ENCODE measurements around the gene SCTR.

DNA sequence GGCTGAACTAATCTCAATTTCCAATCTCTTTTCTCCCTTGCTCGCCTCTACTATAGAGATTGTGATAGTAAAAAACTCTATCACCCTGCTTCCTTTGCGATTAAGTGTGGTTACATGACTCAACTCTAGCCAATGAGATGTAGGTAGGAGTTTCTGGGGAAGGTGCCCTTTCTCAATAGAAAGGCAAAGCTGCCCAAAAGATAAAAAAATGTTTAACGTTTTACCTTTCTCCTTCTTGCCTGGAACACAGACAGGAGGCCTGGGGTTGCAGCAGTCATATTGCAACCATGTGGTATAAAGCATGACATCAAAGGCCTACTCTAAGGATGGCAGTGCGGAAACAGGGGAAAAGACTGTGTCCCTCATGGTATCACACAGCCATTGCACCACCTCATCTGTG is 61.1 kb downstream of the SCTR start:
- TF ChIP-seq TEAD4 (IDR thresholded peaks at IDR 0.05; ENCODE audit: low read depth, low read length) (no peak), POLR2A (IDR thresholded peaks at IDR 0.05; ENCODE audit: control extremely low read depth in 1 of 2, low read depth in 2 of 2, low read length in 2 of 2) (no peak), SIN3A (conservative IDR thresholded peaks at IDR 0.05 in 1 of 2, IDR thresholded peaks at IDR 0.05 in 1 of 2; ENCODE audit: low read depth in 1 of 2, low read length in 2 of 2) (no peak), FOSL1 (IDR thresholded peaks at IDR 0.05; ENCODE audit: insufficient read depth, low read depth, low read length) (no peak), SP1 (IDR thresholded peaks at IDR 0.05; ENCODE audit: low read depth, low read length) (no peak)
- TF ChIP-seq, protein P1, sequence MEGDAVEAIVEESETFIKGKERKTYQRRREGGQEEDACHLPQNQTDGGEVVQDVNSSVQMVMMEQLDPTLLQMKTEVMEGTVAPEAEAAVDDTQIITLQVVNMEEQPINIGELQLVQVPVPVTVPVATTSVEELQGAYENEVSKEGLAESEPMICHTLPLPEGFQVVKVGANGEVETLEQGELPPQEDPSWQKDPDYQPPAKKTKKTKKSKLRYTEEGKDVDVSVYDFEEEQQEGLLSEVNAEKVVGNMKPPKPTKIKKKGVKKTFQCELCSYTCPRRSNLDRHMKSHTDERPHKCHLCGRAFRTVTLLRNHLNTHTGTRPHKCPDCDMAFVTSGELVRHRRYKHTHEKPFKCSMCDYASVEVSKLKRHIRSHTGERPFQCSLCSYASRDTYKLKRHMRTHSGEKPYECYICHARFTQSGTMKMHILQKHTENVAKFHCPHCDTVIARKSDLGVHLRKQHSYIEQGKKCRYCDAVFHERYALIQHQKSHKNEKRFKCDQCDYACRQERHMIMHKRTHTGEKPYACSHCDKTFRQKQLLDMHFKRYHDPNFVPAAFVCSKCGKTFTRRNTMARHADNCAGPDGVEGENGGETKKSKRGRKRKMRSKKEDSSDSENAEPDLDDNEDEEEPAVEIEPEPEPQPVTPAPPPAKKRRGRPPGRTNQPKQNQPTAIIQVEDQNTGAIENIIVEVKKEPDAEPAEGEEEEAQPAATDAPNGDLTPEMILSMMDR (IDR thresholded peaks at IDR 0.05; ENCODE audit: control extremely low read depth in 1 of 3, insufficient read depth in 1 of 3, low read depth in 1 of 3, low read length in 3 of 3) = no peak
- TF ChIP-seq, protein P2, sequence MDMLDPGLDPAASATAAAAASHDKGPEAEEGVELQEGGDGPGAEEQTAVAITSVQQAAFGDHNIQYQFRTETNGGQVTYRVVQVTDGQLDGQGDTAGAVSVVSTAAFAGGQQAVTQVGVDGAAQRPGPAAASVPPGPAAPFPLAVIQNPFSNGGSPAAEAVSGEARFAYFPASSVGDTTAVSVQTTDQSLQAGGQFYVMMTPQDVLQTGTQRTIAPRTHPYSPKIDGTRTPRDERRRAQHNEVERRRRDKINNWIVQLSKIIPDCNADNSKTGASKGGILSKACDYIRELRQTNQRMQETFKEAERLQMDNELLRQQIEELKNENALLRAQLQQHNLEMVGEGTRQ (IDR thresholded peaks at IDR 0.05; ENCODE audit: low read length) = no peak
- TF ChIP-seq, protein P3, sequence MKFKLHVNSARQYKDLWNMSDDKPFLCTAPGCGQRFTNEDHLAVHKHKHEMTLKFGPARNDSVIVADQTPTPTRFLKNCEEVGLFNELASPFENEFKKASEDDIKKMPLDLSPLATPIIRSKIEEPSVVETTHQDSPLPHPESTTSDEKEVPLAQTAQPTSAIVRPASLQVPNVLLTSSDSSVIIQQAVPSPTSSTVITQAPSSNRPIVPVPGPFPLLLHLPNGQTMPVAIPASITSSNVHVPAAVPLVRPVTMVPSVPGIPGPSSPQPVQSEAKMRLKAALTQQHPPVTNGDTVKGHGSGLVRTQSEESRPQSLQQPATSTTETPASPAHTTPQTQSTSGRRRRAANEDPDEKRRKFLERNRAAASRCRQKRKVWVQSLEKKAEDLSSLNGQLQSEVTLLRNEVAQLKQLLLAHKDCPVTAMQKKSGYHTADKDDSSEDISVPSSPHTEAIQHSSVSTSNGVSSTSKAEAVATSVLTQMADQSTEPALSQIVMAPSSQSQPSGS (IDR thresholded peaks at IDR 0.05; ENCODE audit: low read length) = no peak

All from H1 (cell line).